Neural cell (in vitro differentiated cells): ENCODE data around the gene C1QC.

ENCODE experiments used
- EP300 ChIP-seq: fragments of 450-650 bp; conservative IDR thresholded peaks from 2 replicates; pipeline ENCODE4 v1.6.1; 2014; ENCODE audit warnings: antibody characterized with exemption, mild to moderate bottlenecking, moderate library complexity; ENCODE audit not compliant: poor library complexity, severe bottlenecking
- EZH2 ChIP-seq: fragments of 200-600, 300-800 bp; shearing (Covaris generic), sonication (generic); IDR thresholded peaks from 2 replicates; pipeline ENCODE4 v1.6.1; 2014; ENCODE audit warnings: antibody characterized with exemption, low read length, borderline replicate concordance, mild to moderate bottlenecking; ENCODE audit not compliant: insufficient read depth, poor library complexity, severe bottlenecking
- MXI1 ChIP-seq: fragments of 450-650 bp; conservative IDR thresholded peaks from 2 replicates; pipeline ENCODE4 v1.6.1; 2014; ENCODE audit warnings: antibody characterized with exemption, mild to moderate bottlenecking; ENCODE audit not compliant: poor library complexity, severe bottlenecking
- POLR2AphosphoS5 ChIP-seq: IDR thresholded peaks from 2 replicates; pipeline ENCODE4 v1.6.1; 2012
- RAD21 ChIP-seq: fragments of 450-650 bp; conservative IDR thresholded peaks from 2 replicates; pipeline ENCODE4 v1.6.1; 2014; ENCODE audit warnings: antibody characterized with exemption, mild to moderate bottlenecking, moderate library complexity
- TF ChIP-seq, protein P1 (sequence below): fragments of 450-650 bp; IDR thresholded peaks from 2 replicates; pipeline ENCODE4 v1.5.1; 2014; ENCODE audit warnings: antibody characterized with exemption, mild to moderate bottlenecking, moderate library complexity; ENCODE audit not compliant: poor library complexity, severe bottlenecking
- TF ChIP-seq, protein P2 (sequence below): IDR thresholded peaks from 2 replicates; pipeline ENCODE4 v1.6.1; 2012; ENCODE audit warnings: borderline replicate concordance

DNA sequence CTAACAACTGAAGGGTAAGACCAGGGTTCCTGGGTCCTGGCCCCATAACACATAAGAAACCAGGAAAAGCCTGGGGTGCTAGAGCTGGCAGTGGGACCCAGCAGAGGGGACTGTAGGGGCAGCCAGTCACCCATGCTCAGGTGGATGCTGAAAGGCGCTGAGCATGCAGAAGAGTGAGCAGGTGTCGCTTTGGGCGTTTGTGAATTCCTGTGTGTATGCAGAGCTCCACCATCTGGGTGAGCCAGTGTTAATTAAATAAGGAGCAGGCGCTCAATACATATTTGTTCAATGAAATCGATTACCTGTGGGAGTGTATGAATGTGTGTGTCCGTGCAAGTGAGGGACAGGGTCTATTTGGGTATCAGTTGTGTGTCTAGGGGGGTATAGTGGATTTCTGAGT, 6.5 kb upstream of the C1QC start:
- no peak for TF ChIP-seq EP300
- TF ChIP-seq, protein P1, sequence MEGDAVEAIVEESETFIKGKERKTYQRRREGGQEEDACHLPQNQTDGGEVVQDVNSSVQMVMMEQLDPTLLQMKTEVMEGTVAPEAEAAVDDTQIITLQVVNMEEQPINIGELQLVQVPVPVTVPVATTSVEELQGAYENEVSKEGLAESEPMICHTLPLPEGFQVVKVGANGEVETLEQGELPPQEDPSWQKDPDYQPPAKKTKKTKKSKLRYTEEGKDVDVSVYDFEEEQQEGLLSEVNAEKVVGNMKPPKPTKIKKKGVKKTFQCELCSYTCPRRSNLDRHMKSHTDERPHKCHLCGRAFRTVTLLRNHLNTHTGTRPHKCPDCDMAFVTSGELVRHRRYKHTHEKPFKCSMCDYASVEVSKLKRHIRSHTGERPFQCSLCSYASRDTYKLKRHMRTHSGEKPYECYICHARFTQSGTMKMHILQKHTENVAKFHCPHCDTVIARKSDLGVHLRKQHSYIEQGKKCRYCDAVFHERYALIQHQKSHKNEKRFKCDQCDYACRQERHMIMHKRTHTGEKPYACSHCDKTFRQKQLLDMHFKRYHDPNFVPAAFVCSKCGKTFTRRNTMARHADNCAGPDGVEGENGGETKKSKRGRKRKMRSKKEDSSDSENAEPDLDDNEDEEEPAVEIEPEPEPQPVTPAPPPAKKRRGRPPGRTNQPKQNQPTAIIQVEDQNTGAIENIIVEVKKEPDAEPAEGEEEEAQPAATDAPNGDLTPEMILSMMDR, result peak; percentile 49
- TF ChIP-seq RAD21, result peak; percentile 61
- no peak for TF ChIP-seq EZH2
- no peak for TF ChIP-seq POLR2AphosphoS5
- TF ChIP-seq, protein P2, sequence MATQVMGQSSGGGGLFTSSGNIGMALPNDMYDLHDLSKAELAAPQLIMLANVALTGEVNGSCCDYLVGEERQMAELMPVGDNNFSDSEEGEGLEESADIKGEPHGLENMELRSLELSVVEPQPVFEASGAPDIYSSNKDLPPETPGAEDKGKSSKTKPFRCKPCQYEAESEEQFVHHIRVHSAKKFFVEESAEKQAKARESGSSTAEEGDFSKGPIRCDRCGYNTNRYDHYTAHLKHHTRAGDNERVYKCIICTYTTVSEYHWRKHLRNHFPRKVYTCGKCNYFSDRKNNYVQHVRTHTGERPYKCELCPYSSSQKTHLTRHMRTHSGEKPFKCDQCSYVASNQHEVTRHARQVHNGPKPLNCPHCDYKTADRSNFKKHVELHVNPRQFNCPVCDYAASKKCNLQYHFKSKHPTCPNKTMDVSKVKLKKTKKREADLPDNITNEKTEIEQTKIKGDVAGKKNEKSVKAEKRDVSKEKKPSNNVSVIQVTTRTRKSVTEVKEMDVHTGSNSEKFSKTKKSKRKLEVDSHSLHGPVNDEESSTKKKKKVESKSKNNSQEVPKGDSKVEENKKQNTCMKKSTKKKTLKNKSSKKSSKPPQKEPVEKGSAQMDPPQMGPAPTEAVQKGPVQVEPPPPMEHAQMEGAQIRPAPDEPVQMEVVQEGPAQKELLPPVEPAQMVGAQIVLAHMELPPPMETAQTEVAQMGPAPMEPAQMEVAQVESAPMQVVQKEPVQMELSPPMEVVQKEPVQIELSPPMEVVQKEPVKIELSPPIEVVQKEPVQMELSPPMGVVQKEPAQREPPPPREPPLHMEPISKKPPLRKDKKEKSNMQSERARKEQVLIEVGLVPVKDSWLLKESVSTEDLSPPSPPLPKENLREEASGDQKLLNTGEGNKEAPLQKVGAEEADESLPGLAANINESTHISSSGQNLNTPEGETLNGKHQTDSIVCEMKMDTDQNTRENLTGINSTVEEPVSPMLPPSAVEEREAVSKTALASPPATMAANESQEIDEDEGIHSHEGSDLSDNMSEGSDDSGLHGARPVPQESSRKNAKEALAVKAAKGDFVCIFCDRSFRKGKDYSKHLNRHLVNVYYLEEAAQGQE, result no peak
- TF ChIP-seq MXI1, result no peak
